ENCODE results near the gene NRL.

- TF ChIP-seq CTCF (optimal IDR thresholded peaks at IDR 0.05 in 1 of 3, IDR thresholded peaks at IDR 0.05 in 1 of 3, conservative IDR thresholded peaks at IDR 0.05 in 1 of 3; ENCODE audit: extremely low read depth in 1 of 3, insufficient read depth in 2 of 3, low read length in 3 of 3) (peak in 2 of 3 experiments; percentile 9 to 40), EZH2 (IDR thresholded peaks at IDR 0.05; ENCODE audit: low read length) (no peak)
Observed at GRCh38 chr14:24093901-24094840, 20.6 kb downstream of the NRL start, which contains the start of gene PCK2.

Measured in keratinocyte (primary cell).